Astrocyte (in vitro differentiated cells and primary cell): ENCODE data around the gene TMEM37. TPM values are rescaled to one million over a fixed set of nuclear protein-coding genes. Genes with fewer than 3 reads are reported as not detected.

Experiments
- DNase-seq: peaks from one replicate; pipeline ENCODE4 v3.0.0-alpha.2; 2010; ENCODE audit warnings: low read depth
- FAIRE-seq: peaks from 2 replicates; lab custom pipeline; 2011; peaks lifted over from hg19 to GRCh38; lab: Jason Lieb, UNC
- H2AFZ ChIP-seq: 2 replicates; pipeline ENCODE4 v1.6.0; 2012; ENCODE audit warnings: low read depth, low read length, inconsistent platforms
- H3K27ac ChIP-seq: 2 replicates; pipeline ENCODE4 v1.5.1; 2011; ENCODE audit warnings: low read depth, low read length, inconsistent platforms
- H3K27me3 ChIP-seq: 2 replicates; pipeline ENCODE4 v1.6.0; 2011; ENCODE audit warnings: low read length, inconsistent platforms; ENCODE audit not compliant: insufficient read depth
- H3K36me3 ChIP-seq: 2 replicates; pipeline ENCODE4 v1.5.1; 2011; ENCODE audit warnings: low read length, inconsistent platforms; ENCODE audit not compliant: insufficient read depth
- H3K4me1 ChIP-seq: 2 replicates; pipeline ENCODE4 v1.5.1; 2011; ENCODE audit warnings: low read length, inconsistent platforms; ENCODE audit not compliant: insufficient read depth
- H3K4me2 ChIP-seq: 2 replicates; pipeline ENCODE4 v1.6.0; 2012; ENCODE audit warnings: low read length, inconsistent platforms
- H3K4me3 ChIP-seq: 2 replicates; pipeline ENCODE4 v1.5.1; 2011; ENCODE audit warnings: low read depth, mild to moderate bottlenecking, low read length, inconsistent platforms; ENCODE audit not compliant: insufficient read depth
- H3K79me2 ChIP-seq: 2 replicates; pipeline ENCODE4 v1.6.0; 2012; ENCODE audit warnings: mild to moderate bottlenecking, low read length, inconsistent platforms; ENCODE audit not compliant: insufficient read depth
- H3K9ac ChIP-seq: 2 replicates; pipeline ENCODE4 v1.6.0; 2012; ENCODE audit warnings: mild to moderate bottlenecking, low read length, inconsistent platforms
- H3K9me3 ChIP-seq: 2 replicates; pipeline ENCODE4 v1.5.1; 2012; ENCODE audit warnings: low read depth, mild to moderate bottlenecking, low read length, inconsistent platforms; ENCODE audit not compliant: insufficient read depth
- H4K20me1 ChIP-seq: 2 replicates; pipeline ENCODE4 v1.6.0; 2012; ENCODE audit warnings: low read length, inconsistent platforms; ENCODE audit not compliant: insufficient read depth
- H3K27ac Mint-ChIP-seq: one replicate; pipeline ENCODE4 v1.8.0; 2021; ENCODE audit warnings: mild to moderate bottlenecking, mixed read lengths; ENCODE audit not compliant: unreplicated experiment
- H3K27me3 Mint-ChIP-seq: one replicate; pipeline ENCODE4 v1.8.0; 2021; ENCODE audit warnings: low read depth, mixed read lengths; ENCODE audit not compliant: unreplicated experiment
- H3K36me3 Mint-ChIP-seq: one replicate; pipeline ENCODE4 v1.8.0; 2021; ENCODE audit warnings: low read depth, mixed read lengths; ENCODE audit not compliant: unreplicated experiment
- H3K4me1 Mint-ChIP-seq: one replicate; pipeline ENCODE4 v1.8.0; 2021; ENCODE audit warnings: low read depth, mixed read lengths; ENCODE audit not compliant: unreplicated experiment
- H3K4me3 Mint-ChIP-seq: one replicate; pipeline ENCODE4 v1.8.0; 2021; ENCODE audit warnings: mild to moderate bottlenecking, moderate library complexity, mixed read lengths; ENCODE audit not compliant: unreplicated experiment
- H3K9me3 Mint-ChIP-seq: one replicate; pipeline ENCODE4 v1.8.0; 2021; ENCODE audit warnings: mild to moderate bottlenecking, mixed read lengths; ENCODE audit not compliant: unreplicated experiment
- CTCF ChIP-seq: IDR thresholded peaks from 2 replicates; pipeline ENCODE4 v1.5.1; 2011; ENCODE audit warnings: low read depth, mild to moderate bottlenecking, inconsistent platforms, low read length, moderate library complexity; ENCODE audit not compliant: insufficient read depth
- EZH2 ChIP-seq: IDR thresholded peaks from 2 replicates; pipeline ENCODE4 v1.6.1; 2012; ENCODE audit warnings: mild to moderate bottlenecking, low read length, inconsistent platforms; ENCODE audit not compliant: insufficient read depth
- total RNA-seq: library from RNA; stranded (reverse); gene quantifications from 2 replicates; pipeline ENCODE4 v1.2.1, GENCODE V29; 2021

Gene TMEM37
- total RNA-seq, 1 donor from 2014 or later, result 1.6 TPM

- Histone ChIP-seq H3K9ac (no peak overlapping the region), H3K27me3 (peaks cover 5% of the 10 kb centered on the region), H3K79me2 (no peaks in the 10 kb centered on the region), H3K4me1 (no peaks in the 10 kb centered on the region), H3K27ac (no peak overlapping the region), H3K4me3 (no peak overlapping the region), H3K36me3 (no peaks in the 10 kb centered on the region), H4K20me1 (no peaks in the 10 kb centered on the region), H3K4me2 (no peak overlapping the region), H2AFZ (no peak overlapping the region), H3K9me3 (no peaks in the 10 kb centered on the region)
- H3K36me3 Mint-ChIP-seq, result no peaks in the 10 kb centered on the region
- peaks cover 34% of the 10 kb centered on the region for H3K4me1 Mint-ChIP-seq
- H3K27ac Mint-ChIP-seq, result no peak overlapping the region
- no peak overlapping the region for H3K4me3 Mint-ChIP-seq
- FAIRE-seq, result no peak
- TF ChIP-seq EZH2 (no peak), CTCF (no peak)
- H3K9me3 Mint-ChIP-seq, result no peaks in the 10 kb centered on the region
- peaks cover 29% of the 10 kb centered on the region for H3K27me3 Mint-ChIP-seq
- no peak for DNase-seq
Measured at GRCh38 chr2:119483896-119484718, 52.5 kb downstream of the TMEM37 start.

GRCh38 chr2:119484834-119485233 lies 53.2 kb downstream of the TMEM37 start:
- no peak overlapping the region for H3K4me3 Mint-ChIP-seq
- no peaks in the 10 kb centered on the region for H3K79me2 ChIP-seq
- no peaks in the 10 kb centered on the region for H4K20me1 ChIP-seq
- no peak for DNase-seq
- FAIRE-seq, result no peak
- H3K27me3 ChIP-seq, result peaks cover 5% of the 10 kb centered on the region
- peaks cover 22% of the 10 kb centered on the region for H3K27me3 Mint-ChIP-seq
- H3K27ac ChIP-seq, result no peak overlapping the region
- no peaks in the 10 kb centered on the region for H3K4me1 ChIP-seq
- H3K4me2 ChIP-seq, result no peak overlapping the region
- H3K27ac Mint-ChIP-seq, result peak overlapping the region; percentile 59
- H3K4me1 Mint-ChIP-seq, result peaks cover 39% of the 10 kb centered on the region
- H3K36me3 Mint-ChIP-seq, result no peaks in the 10 kb centered on the region
- H3K9me3 ChIP-seq, result no peaks in the 10 kb centered on the region
- H3K9ac ChIP-seq, result no peak overlapping the region
- TF ChIP-seq EZH2, result no peak
- no peak for TF ChIP-seq CTCF
- H3K4me3 ChIP-seq, result no peak overlapping the region
- H3K9me3 Mint-ChIP-seq, result no peaks in the 10 kb centered on the region
- no peak overlapping the region for H2AFZ ChIP-seq
- H3K36me3 ChIP-seq, result no peaks in the 10 kb centered on the region
